Suprapubic skin (tissue), 4 donors: ENCODE data around the gene EP400.

Experiments used
- CTCF ChIP-seq, 2 donors: fragments of 200-600 bp in 1 of 2; fragments of 450-650 bp in 1 of 2; sonication (generic) in 1 of 2; IDR thresholded peaks; one replicate each; pipeline ENCODE4 v1.5.1; 2016 to 2019; ENCODE audit warnings: antibody characterized with exemption in 2 of 2, mild to moderate bottlenecking in 1 of 2, moderate library complexity in 1 of 2
- EP300 ChIP-seq: sonication (generic); formaldehyde crosslinking; IDR thresholded peaks from one replicate; pipeline ENCODE4 v1.6.1; 2017; ENCODE audit warnings: antibody characterized with exemption
- POLR2AphosphoS5 ChIP-seq, 3 donors: sonication (generic); formaldehyde crosslinking; IDR thresholded peaks; one replicate each; pipeline ENCODE4 v1.6.1; 2017; ENCODE audit warnings: antibody characterized with exemption in 3 of 3

GRCh38 chr12:131938082-131938481 is 11.7 kb upstream of the EP400 start:
- TF ChIP-seq CTCF (IDR thresholded peaks at IDR 0.05), result no peak
- no peak for TF ChIP-seq POLR2AphosphoS5 (IDR thresholded peaks at IDR 0.05)
- TF ChIP-seq EP300, result no peak
